SJSA1 (cell line): ENCODE measurements around the gene RNF34. TPM values are rescaled to one million over a fixed set of nuclear protein-coding genes. Genes with fewer than 3 reads are reported as not detected.
"Not testable (repeated sequence)": the region's sequence is repeated elsewhere in the genome, so short reads cannot be mapped to it uniquely, and the experiment has no call there.

Experiments
- DNase-seq, 2 experiments: peaks; one replicate each; pipeline ENCODE4 v3.0.0-alpha.2; 2015 to 2020; ENCODE audit warnings: low spot score in 2 of 2, low read depth in 1 of 2
- H3K27ac ChIP-seq: fragments of 250-450 bp; sonication (Bioruptor Pico); 2 replicates; pipeline ENCODE4 v1.5.1; 2020; ENCODE audit warnings: mild to moderate bottlenecking, moderate library complexity
- H3K27me3 ChIP-seq: fragments of 250-450 bp; sonication (Bioruptor Pico); replicated peaks from 2 replicates; pipeline ENCODE4 v1.5.1; 2020; ENCODE audit warnings: mild to moderate bottlenecking, moderate library complexity
- H3K36me3 ChIP-seq: fragments of 250-450 bp; sonication (Bioruptor Pico); 2 replicates; pipeline ENCODE4 v1.5.1; 2020; ENCODE audit warnings: mild to moderate bottlenecking
- H3K4me1 ChIP-seq: fragments of 250-450 bp; sonication (Bioruptor Pico); replicated peaks from 2 replicates; pipeline ENCODE4 v1.6.1; 2021; ENCODE audit warnings: mild to moderate bottlenecking
- H3K4me3 ChIP-seq: fragments of 250-450 bp; sonication (Bioruptor Pico); 2 replicates; pipeline ENCODE4 v1.5.1; 2020; ENCODE audit warnings: mild to moderate bottlenecking
- H3K9me3 ChIP-seq: fragments of 250-450 bp; sonication (Bioruptor Pico); replicated peaks from 2 replicates; pipeline ENCODE4 v1.5.1; 2020; ENCODE audit warnings: mild to moderate bottlenecking
- total RNA-seq: library from RNA; depleted of rRNA; stranded (reverse); fragments of >200 nt; shearing (Covaris generic); gene quantifications from 2 replicates; pipeline ENCODE4 v1.2.3, GENCODE V29; 2014; rRNA removed

Gene RNF34
- 58.4 and 63.2 TPM in 2 replicates for total RNA-seq

- no peaks in the 10 kb centered on the region for H3K9me3 ChIP-seq
- H3K4me3 ChIP-seq: peak within 1 kb of the TSS; percentile 83
- DNase-seq: peak; percentile 98 to 99
- no peaks in the 10 kb centered on the region; the same call in 1 of the 2 replicates for H3K4me1 ChIP-seq
- no peaks in the 10 kb centered on the region for H3K27me3 ChIP-seq
- H3K27ac ChIP-seq: peak within 1 kb of the TSS; percentile 49
- peaks cover 19% of the 10 kb centered on the region for H3K36me3 ChIP-seq
Observed at GRCh38 chr12:121399391-121400331, at the start of gene RNF34. Gene RNF34, plus strand, starts transcription at chr12:121400118. Its CDS starts 95 bp downstream, at chr12:121400213.

- Histone ChIP-seq H3K4me1 (peaks cover 14% of the 10 kb centered on the region; the same call in 1 of the 2 replicates), H3K27ac (peak within 1 kb of the TSS; percentile 59), H3K27me3 (no peaks in the 10 kb centered on the region), H3K9me3 (no peaks in the 10 kb centered on the region), H3K36me3 (peaks cover 11% of the 10 kb centered on the region; the same call in 1 of the 2 replicates), H3K4me3 (peak within 1 kb of the TSS; percentile 73)
- DNase-seq: peak; percentile 94 to 96
Observed at GRCh38 chr12:121351820-121352681, 47.9 kb upstream of the RNF34 start, which contains the start of gene ANAPC5. Gene ANAPC5, minus strand, starts transcription at chr12:121352411. Its CDS starts 71 bp downstream, at chr12:121352340.

GRCh38 chr12:121352682-121353018, 47.3 kb upstream of the RNF34 start:
- H3K27ac ChIP-seq: peak overlapping the region; percentile 42
- H3K9me3 ChIP-seq: no peaks in the 10 kb centered on the region
- peaks cover 9% of the 10 kb centered on the region; the same call in 1 of the 2 replicates for H3K36me3 ChIP-seq
- peak overlapping the region; percentile 73 for H3K4me3 ChIP-seq
- peaks cover 14% of the 10 kb centered on the region; the same call in 1 of the 2 replicates for H3K4me1 ChIP-seq
- no peak for DNase-seq
- no peaks in the 10 kb centered on the region for H3K27me3 ChIP-seq

DNA sequence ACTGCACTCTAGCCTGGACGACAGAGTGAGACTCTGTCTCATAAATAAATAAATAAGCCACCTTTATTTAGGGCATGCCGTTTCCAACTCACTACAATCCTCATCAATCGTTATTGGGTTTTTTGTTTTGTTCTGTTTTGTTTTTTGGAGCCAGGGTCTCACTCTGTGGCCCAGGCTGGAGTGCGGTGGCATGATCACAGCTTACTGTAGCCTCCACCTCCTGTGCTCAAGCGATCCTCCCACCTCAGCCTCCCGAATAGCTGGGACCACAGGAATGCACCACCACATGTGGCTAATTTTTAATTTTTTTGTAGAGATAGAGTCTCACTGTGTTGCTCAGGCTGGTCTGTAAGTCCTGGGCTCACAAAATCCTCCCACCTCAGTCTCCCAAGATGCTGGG, 44.1 kb upstream of the RNF34 start:
- Histone ChIP-seq H3K36me3 (peaks cover 3% of the 10 kb centered on the region; the same call in 1 of the 2 replicates), H3K9me3 (no peaks in the 10 kb centered on the region), H3K27me3 (no peaks in the 10 kb centered on the region), H3K4me3 (no peak overlapping the region), H3K4me1 (peaks cover 12% of the 10 kb centered on the region; the same call in 1 of the 2 replicates), H3K27ac (no peak overlapping the region)
- no peak for DNase-seq

DNA sequence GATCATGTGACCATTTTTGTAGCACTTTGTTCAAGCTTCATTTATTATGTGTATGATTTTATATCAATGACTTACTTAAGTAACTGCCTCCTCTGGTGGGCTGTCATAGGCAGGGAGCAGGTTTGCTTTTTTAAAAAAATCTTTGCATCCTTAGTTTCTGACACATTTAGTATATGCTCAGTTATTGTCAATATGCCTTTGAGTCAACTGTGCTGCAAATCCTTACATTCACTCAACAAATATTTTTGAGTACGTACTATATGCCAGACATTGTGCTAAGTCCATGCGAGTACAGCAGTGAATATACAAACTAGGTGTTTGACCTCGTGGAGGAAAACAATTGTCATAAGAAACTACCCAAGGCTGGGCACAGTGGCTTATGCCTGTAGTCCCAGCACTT, 43.3 kb upstream of the RNF34 start:
- Histone ChIP-seq H3K9me3 (no peaks in the 10 kb centered on the region), H3K36me3 (peaks cover 2% of the 10 kb centered on the region; the same call in 1 of the 2 replicates), H3K27me3 (no peaks in the 10 kb centered on the region), H3K27ac (no peak overlapping the region), H3K4me1 (0 out of 2 replicates have a peak, but pooled peaks cover 5% of the 10 kb centered on the region), H3K4me3 (no peak overlapping the region)
- no peak for DNase-seq

DNA sequence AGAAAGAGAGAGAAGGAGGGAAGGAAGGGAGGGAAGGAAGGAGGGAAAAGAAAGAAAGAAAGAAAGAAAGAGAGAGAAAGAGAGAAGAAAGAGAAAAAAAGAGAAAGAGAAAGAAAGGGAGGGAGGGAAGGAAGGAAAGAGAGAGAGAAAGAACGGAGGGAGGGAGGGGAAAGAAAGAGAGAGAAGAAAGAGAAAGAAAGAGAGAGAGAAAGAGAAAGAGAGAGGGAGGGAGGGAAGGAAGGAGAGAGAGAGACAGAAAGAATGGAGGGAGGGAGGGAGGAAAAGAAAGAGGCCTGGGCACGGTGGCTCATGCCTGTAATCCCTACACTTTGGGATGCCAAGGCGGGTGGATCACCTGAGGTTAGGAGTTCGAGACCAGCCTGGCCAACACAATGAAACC, 42.6 kb upstream of the RNF34 start:
- Histone ChIP-seq H3K4me3 (no peak overlapping the region), H3K27me3 (no peaks in the 10 kb centered on the region), H3K27ac (no peak overlapping the region), H3K36me3 (no peaks in the 10 kb centered on the region), H3K4me1 (0 out of 2 replicates have a peak, but pooled peaks cover 5% of the 10 kb centered on the region), H3K9me3 (no peaks in the 10 kb centered on the region)
- DNase-seq: no peak

- H3K9me3 ChIP-seq: no peaks in the 10 kb centered on the region
- no peak overlapping the region for H3K27ac ChIP-seq
- H3K36me3 ChIP-seq: no peaks in the 10 kb centered on the region
- H3K4me1 ChIP-seq: 0 out of 2 replicates have a peak, but pooled peaks cover 3% of the 10 kb centered on the region
- no peaks in the 10 kb centered on the region for H3K27me3 ChIP-seq
- no peak overlapping the region for H3K4me3 ChIP-seq
- DNase-seq: no peak
Observed at GRCh38 chr12:121358073-121358472, 41.8 kb upstream of the RNF34 start.

DNA sequence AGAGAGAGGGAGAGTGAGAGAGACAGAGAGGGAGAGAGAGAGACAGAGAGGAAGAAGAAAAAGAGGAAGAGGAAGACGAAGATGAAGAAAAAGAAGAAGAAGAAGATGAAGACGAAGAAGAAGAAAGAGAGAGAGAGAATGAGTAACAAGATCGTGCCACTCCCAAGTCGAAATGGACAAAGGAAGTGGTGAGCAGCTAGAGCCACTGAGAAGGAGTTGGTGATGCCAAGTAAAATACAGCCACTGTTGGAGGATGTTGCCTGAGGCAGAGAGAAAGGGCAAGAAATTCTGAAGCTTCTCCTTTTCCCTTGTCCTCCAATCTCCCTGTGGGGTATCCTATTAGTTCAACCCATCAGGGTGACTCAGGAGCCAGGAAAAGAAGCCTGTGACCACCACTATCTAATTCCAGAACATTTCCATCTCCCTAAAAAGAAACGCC, 35.2 kb upstream of the RNF34 start:
- no peaks in the 10 kb centered on the region for H3K9me3 ChIP-seq
- H3K27me3 ChIP-seq: no peaks in the 10 kb centered on the region
- H3K4me1 ChIP-seq: peaks cover 7% of the 10 kb centered on the region; the same call in 1 of the 2 replicates
- no peak overlapping the region for H3K4me3 ChIP-seq
- no peak overlapping the region for H3K27ac ChIP-seq
- DNase-seq: no peak
- H3K36me3 ChIP-seq: no peaks in the 10 kb centered on the region

GRCh38 chr12:121365416-121366062, 34.4 kb upstream of the RNF34 start:
- peaks cover 7% of the 10 kb centered on the region; the same call in 1 of the 2 replicates for H3K4me1 ChIP-seq
- DNase-seq: no peak
- no peak overlapping the region for H3K4me3 ChIP-seq
- H3K9me3 ChIP-seq: no peaks in the 10 kb centered on the region
- H3K36me3 ChIP-seq: no peaks in the 10 kb centered on the region
- H3K27me3 ChIP-seq: no peaks in the 10 kb centered on the region
- H3K27ac ChIP-seq: no peak overlapping the region

DNA sequence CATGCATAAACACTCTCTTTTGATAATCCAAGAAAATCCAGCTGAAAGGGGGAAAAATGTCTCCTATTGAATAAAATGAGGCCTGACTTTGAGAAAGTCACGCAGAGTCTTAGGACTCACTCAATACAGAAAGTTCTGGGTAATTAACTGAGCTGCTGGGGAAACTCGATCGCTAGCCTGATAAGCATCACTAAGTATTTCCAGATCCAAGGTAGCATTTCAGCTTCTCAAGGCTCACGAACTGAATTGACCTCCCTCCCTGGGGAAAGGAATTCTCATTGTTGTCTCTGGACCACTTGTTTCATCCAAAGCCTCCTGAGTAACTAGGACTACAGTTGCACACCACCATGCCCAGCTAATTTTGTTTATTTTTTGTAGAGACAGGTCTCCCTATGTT, 33.9 kb upstream of the RNF34 start:
- no peaks in the 10 kb centered on the region for H3K36me3 ChIP-seq
- no peak overlapping the region for H3K4me3 ChIP-seq
- H3K9me3 ChIP-seq: no peaks in the 10 kb centered on the region
- DNase-seq: no peak
- no peaks in the 10 kb centered on the region for H3K27me3 ChIP-seq
- no peak overlapping the region for H3K27ac ChIP-seq
- H3K4me1 ChIP-seq: peaks cover 7% of the 10 kb centered on the region; the same call in 1 of the 2 replicates

DNA sequence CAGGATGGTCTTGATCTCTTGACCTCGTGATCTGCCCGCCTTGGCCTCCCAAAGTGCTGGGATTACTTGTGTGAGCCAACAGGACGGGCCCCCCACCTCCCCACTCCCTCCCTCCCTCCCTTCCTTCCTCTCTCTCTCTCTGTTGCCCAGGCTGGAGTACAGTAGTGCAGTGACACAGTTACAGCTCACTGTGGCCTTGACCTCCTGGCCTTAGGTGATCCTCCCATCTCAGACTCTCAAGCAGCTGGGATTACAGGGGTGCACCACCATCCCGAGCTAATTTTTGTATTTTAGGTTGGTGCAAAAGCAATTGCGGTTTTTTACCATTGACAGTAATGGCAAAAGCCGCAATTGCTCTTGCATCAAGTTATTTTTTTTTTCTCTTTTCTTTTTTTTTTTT, 28.5 kb upstream of the RNF34 start:
- no peak overlapping the region for H3K4me3 ChIP-seq
- no peaks in the 10 kb centered on the region for H3K4me1 ChIP-seq
- no peaks in the 10 kb centered on the region for H3K9me3 ChIP-seq
- H3K27me3 ChIP-seq: no peaks in the 10 kb centered on the region
- no peaks in the 10 kb centered on the region for H3K36me3 ChIP-seq
- H3K27ac ChIP-seq: no peak overlapping the region
- DNase-seq: no peak

- Histone ChIP-seq H3K4me3 (no peak overlapping the region), H3K27me3 (no peaks in the 10 kb centered on the region), H3K4me1 (no peaks in the 10 kb centered on the region), H3K36me3 (no peaks in the 10 kb centered on the region), H3K9me3 (no peaks in the 10 kb centered on the region), H3K27ac (no peak overlapping the region)
- DNase-seq: no peak
Observed at GRCh38 chr12:121373755-121374154, 26.2 kb upstream of the RNF34 start.

DNA sequence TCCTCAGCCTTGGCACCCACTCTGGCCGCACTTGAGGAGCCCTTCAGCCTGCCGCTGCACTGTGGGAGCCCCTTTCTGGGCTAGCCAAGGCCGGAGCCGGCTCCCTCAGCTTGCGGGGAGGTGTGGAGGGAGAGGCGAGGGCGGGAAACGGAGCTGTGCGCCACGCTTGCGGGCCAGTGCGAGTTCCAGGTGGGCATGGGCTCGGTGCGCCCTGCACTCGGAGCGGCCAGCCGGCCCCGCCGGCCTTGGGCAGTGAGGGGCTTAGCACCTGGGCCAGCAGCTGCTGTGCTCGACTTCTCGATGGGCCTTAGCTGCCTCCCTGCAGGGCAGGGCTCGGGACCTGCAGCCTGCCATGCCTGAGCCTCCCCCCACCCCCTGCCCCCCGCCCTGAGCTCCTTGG, 25.6 kb upstream of the RNF34 start:
- H3K4me3 ChIP-seq, H3K9me3 ChIP-seq, H3K4me1 ChIP-seq, H3K27me3 ChIP-seq, H3K36me3 ChIP-seq, DNase-seq, H3K27ac ChIP-seq: not testable (repeated sequence)
